HG02885 (cell line): Measurements from ENCODE around the gene KREMEN2.
A peak's percentile ranks its signal among the peaks of the same experiment; 100 is the strongest.

ENCODE experiments used
- ATAC-seq: cut with Tn5 transposase; IDR thresholded peaks from one replicate; pipeline ENCODE4 v1.9.1; 2021; ENCODE audit warnings: mild to moderate bottlenecking; ENCODE audit not compliant: unreplicated experiment, poor library complexity

KREMEN2 gene

DNA sequence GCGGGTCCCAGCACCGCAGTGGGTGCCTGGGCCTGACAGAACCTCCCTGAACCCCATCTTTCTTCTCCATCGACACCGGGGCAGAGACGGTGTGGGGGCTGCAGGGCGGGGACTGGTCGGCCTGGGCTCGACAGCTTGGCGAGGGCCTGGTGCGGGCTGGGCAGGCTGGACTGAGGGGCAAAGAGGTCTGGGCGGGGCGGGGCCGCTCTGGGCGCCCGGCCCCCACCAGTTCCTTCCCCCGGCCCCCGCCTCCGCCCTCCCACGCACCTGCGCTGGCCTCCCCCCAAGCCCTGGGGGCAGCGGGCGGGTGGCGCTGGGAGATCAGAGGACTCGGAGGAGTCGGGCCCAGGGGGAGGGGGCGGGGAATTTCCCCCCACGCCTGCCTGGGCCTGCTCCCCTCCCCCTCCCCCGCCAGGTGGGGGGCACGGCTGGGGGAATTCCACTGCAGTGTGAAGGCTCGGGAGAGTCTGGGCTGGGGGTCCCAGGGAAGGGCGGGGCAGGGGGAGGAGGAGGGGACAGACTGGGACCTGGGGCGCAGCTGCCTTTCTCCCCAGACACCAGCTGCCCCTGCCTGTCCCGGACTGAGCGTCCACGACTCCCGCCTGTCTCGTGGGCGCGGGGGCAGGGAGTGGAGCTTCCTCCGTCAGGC is 877 bp upstream of the KREMEN2 start:
- ATAC-seq, result no peak

DNA sequence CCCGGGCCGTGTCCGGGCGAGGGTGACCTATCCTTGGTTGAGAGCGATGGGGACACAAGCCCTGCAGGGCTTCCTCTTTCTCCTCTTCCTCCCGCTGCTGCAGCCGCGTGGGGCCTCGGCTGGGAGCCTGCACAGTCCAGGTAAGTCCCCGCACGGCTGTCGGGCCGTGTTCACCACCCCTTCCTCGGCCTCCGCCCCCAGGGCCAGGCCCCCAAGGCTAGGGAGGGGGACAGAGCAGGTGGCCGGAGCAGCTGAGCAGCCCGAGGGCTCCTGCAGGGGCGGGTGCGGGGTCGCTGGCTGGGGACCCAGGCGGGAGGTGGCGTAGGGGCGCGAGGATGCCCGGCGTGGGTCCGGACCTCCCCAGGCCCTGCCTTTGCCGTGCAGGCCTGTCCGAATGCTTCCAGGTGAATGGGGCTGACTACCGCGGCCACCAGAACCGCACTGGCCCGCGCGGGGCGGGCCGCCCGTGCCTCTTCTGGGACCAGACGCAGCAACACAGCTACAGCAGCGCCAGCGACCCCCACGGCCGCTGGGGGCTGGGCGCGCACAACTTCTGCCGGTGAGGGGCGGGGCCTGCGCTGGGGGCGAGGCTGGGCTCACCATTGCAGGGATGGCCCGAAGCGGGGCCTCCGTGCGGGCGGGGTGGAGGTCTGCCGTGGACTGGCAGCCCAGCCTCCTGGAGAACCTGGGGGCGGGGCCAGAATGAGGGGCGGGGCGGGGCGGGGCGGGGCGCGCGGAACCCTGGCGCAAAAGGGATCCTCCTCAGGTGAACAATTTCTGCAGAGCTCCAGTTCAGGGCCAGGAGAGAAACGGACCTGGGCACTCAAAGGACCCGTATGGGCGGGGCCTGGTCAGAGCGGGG is 631 bp downstream of the KREMEN2 start:
- no peak for ATAC-seq

DNA sequence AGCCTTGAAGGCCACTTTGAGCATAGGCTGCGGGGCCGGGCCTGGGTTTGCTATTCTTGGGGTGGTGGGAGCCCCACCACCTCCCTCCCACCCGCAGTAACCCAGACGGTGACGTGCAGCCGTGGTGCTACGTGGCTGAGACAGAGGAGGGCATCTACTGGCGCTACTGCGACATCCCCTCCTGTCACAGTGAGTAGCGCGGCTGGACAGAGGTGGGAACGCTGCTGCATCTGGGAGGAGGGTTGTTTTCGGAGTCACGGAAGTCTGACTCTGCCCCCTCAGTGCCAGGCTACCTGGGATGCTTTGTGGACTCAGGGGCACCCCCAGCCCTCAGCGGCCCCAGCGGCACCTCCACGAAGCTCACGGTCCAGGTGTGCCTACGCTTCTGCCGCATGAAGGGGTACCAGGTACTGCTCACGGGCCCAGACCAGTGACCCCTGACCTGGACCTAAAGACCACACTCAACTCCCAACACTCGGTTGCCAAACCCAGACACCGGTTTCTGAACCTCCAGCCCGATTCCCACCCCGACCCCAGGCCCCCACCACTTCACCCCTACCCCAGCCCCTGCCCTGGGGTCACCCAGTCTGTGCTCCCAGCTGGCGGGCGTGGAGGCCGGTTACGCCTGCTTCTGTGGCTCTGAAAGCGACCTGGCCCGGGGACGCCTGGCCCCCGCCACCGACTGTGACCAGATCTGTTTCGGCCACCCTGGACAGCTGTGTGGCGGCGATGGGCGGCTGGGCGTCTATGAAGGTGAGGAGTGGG is 2.1 kb downstream of the KREMEN2 start:
- ATAC-seq, result no peak

DNA sequence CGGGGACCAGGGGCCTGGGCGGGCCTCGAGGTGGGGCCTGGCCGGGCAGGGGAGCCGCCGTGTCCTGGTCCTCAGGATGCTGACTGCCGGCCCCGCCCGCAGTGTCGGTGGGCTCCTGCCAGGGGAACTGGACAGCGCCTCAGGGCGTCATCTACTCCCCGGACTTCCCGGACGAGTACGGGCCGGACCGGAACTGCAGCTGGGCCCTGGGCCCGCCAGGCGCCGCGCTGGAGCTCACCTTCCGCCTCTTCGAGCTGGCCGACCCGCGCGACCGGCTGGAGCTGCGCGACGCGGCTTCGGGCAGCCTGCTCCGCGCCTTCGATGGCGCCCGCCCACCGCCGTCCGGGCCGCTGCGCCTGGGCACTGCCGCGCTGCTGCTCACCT is 2.7 kb downstream of the KREMEN2 start:
- ATAC-seq, result no peak

DNA sequence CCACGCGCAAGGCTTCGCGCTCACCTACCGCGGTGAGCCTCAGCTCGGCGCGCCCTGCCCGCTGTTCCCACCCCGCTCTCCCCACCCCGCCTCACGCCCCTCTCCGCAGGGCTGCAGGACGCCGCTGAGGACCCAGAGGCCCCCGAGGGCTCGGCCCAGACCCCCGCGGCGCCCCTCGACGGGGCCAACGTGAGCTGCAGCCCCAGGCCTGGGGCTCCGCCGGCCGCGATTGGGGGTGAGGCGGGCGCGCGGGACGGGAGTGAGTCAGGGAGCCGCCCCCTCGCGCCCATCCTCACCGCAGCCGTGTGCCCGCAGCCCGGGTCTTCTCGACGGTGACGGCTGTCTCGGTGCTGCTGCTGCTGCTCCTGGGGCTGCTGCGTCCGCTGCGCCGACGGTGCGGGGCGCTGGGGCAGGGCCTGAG is 3.1 kb downstream of the KREMEN2 start:
- no peak for ATAC-seq

DNA sequence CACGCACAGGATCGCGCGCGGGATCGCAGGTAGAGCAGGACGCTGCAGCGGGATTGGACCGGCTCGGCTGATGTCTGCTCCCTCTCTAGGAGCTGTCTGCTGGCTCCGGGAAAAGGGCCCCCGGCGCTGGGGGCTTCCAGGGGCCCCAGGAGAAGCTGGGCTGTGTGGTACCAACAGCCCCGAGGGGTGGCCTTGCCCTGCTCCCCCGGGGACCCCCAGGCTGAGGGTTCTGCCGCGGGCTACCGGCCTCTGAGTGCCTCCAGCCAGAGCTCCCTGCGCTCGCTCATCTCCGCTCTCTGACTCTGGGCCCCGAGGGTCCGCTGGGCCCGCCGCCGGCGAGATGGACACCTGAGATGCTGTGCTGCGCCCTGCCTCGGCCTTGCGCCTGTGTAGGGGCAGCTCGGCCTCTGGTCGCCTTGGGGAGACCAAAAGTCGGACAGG is 3.7 kb downstream of the KREMEN2 start:
- ATAC-seq, result no peak

DNA sequence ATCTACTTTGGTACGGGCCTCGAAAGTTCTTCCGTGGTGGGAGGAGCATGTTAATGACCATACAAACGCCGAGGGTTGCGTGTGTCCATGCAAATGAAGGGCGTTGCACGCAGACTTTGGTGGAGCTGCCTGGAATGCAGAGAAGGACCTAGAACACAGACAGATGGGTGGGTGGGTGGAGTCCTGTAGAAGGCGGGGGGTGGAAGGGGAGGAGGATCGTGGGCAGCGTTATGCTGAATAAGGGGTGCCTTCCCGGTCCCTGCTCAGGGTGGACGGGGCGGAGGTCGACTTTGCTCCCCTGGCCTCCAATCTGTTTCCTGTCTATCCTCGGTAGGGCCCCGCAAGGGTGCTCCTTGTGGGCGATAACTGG is 4.3 kb downstream of the KREMEN2 start:
- ATAC-seq, result no peak

DNA sequence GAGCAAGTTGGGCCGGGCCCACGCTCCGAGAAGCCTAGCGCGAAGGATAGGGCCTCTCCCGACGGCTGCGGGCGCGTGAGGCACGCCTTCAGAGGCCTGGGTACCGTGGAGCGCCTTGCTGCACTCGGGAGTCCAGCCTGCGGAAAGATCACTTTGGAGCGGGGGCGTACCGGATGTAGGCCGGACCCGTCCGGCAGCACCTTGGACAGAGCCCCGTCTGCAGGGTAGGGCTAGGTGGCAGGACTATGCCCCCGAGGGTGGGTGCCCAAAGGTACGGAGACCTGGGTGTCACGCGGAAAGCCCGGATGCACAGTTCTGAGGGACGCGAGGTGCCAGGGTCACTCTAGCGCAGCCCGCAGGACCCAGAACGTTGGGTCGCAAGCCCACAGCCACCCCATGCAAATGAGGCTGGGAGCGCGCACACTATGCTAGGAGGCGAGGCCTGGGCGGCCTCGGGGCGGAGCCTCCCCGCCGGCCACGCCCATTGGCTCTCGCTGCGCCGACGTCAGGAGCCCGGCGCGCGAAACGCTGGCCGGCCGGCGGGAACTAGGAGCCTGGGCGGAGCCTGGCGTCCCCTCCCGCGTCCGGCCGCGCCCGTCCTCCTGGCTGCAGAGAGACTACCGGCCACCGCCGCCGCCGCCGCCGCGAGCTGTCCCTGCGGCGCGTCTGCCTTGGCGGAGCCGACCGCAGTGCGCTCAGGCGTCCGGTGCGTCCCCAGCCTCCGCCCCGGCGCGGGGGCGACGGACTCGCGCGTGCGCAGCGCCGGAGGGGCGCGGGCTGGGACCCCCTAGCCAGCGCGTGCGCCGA is 4.9 kb downstream of the KREMEN2 start, which contains the start of gene PAQR4:
Gene PAQR4, plus strand, starts transcription at position 611 of the 807 bp plus-strand sequence. CDS start 327 bp downstream, outside the sequence.
- ATAC-seq, result peak; percentile 74

DNA sequence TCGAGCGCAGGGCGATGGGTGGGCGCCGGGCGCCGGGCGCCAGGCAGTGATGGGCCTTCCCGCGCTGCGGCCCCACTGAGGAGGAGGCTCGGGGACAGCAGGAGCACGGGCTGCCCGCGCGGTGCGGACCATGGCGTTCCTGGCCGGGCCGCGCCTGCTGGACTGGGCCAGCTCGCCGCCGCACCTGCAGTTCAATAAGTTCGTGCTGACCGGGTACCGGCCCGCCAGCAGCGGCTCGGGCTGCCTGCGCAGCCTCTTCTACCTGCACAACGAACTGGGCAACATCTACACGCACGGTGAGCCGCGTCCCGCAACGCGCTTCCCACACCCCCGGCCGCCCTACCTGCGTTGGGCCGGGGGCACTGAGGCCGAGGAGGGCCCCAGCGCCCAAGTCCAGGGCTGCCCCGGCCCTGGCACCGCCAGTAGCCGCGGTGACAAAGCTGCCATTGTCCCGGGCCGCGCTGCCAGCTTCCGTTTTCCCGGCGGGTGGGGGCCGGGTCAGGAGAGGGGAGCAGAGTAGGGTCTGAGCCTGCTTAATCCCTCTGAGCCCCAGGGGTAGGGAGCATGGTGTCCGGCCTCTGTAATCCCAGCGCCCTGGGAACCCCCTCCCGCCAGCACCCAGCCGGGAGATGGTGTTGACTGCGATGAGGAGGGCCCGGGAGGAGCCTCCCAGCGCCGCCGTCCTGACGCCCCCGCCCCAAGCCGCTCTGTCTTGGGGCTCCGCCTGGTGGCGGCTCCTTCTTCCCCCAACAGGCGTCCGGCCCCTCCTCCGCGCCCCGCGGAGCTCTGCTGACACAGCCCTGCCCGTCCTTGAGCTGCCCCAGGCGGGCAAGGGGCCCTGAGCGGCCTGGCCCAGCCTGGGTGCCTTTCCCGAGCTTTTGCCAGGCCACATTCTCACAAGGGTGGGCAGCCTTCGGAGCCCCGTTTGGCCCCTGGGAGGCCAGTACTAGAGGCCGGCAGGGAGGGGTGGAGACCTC is 5.8 kb downstream of the KREMEN2 start:
- peak; percentile 32 for ATAC-seq

DNA sequence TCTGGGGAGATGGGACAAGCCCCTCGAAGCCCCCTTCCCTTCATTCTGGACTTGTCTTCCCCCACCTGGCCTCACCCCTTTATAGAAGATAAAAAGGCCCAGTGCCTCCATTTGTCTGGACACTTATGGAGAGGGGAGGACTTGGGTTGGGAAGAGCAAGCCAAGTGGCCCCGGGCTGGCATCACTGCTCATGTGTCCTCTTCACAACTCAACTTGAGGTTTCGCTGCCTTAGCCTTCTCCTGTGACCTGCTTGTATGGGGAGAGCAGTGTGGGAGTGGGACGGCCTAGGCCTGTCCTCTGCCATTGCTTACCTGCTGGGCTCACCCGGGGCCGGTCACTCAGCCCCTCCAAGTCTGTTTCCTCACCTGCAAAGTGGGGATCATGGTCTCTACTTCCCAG is 6.5 kb downstream of the KREMEN2 start:
- no peak for ATAC-seq

DNA sequence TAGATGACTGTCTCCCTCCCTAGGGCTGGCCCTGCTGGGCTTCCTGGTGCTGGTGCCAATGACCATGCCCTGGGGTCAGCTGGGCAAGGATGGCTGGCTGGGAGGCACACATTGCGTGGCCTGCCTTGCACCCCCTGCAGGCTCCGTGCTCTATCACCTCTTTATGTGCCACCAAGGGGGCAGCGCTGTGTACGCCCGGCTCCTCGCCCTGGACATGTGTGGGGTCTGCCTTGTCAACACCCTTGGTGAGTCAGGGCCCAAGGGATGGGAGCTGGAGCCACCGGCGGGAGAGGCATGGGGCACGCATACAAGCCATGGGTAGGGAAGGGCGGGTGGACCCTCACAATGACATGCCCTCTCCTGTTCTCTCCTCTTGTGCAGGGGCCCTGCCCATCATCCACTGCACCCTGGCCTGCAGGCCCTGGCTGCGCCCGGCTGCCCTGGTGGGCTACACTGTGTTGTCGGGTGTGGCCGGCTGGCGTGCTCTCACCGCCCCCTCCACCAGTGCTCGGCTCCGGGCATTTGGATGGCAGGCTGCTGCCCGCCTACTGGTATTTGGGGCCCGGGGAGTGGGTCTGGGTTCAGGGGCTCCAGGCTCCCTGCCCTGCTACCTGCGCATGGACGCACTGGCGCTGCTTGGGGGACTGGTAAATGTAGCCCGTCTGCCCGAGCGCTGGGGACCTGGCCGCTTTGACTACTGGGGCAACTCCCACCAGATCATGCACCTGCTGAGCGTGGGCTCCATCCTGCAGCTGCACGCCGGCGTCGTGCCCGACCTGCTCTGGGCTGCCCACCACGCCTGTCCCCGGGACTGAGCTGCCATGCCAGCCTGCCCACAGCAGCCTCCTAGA is 7.3 kb downstream of the KREMEN2 start:
- no peak for ATAC-seq

DNA sequence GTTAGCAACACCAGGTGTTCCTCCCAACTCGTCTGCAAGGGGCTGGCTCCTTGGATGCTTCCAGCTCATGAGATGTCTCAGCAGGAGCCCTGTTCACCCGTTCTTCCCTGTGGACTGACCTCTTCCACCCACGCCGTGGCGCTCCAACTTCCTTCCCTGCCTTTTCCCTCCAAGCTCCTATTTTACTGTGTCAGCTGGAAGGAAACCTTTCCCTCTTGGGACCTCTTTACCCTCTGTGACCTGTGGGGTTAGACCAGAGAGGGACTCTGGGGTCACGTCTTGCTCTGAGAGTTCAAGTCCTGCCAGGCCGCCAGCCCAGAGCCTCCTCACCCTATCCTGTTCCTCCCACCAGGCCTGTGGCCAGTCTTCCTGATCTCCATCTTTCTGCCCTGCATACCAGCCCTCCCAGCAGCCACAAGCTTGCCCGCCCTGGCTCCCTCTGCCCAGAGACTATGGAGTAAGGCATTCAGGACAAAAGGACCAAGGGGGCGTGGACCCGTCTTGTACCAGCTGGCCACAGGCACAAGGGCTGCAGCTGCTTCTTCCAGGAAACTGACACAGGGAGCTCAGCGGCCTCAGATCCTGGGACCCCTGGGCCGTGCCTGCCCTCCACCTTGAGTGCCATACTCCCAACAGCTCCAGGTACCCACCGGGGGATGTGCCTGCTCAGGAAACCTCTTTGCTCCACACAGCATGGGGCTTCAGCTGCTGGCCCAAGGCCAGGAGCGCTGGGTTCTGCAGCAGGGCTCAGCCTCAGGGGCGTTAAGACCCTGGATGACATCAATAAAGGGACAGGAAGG is 8.1 kb downstream of the KREMEN2 start:
- ATAC-seq, result no peak

DNA sequence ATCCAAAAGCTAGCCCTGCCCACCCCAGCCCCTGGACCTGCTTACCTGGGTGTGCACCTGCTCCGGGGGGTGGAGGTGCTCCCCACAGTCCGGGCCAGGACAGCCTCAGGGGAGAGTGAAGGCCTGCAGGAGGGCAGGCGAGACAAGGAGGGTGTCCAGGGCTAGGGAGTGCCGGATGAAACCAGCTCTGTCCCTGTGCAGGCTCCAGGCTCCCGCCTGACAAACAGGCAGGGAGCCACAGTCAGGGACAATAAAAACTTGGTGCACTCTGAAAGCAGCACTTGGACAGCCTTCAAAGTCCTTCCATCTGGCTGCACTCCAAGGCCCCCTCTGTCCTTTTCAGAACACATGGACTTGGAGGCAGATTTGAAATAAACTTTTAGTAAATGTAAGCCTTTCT is 9.0 kb downstream of the KREMEN2 start:
- no peak for ATAC-seq

DNA sequence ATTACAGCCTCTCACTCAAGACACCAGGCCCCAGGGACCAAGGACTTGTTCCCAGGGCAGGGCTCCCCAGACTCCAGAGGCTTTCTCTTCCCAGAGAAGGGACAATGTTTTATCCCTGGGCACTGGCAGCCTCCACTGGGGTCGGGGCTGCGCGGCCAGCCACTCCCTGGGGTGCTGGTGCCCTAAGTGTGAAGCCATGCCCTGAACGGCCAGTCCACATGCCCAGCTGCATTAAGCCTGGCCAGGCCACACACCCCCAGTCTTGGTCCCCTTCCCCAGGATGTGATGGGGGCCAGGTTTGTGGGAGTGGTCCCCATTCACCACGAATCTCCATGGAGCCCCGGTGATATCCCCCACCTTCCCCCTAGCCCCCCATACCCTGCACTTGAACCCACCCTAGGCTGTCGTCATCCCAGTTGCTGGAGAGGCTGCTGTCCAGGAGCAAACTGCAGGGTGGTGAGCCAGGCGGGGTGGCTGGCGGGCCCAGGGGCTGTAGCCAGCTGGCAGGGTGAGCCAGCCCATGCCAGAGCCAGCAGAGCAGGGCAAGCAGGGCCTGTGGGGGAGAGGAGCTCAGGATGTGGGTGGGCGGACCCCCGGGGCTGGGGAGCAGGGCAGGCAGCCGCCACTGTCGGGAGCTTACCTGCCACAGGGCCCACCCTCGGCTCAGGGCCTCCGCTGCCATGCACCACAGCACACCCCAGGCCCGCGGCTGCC is 9.7 kb downstream of the KREMEN2 start:
- no peak for ATAC-seq

DNA sequence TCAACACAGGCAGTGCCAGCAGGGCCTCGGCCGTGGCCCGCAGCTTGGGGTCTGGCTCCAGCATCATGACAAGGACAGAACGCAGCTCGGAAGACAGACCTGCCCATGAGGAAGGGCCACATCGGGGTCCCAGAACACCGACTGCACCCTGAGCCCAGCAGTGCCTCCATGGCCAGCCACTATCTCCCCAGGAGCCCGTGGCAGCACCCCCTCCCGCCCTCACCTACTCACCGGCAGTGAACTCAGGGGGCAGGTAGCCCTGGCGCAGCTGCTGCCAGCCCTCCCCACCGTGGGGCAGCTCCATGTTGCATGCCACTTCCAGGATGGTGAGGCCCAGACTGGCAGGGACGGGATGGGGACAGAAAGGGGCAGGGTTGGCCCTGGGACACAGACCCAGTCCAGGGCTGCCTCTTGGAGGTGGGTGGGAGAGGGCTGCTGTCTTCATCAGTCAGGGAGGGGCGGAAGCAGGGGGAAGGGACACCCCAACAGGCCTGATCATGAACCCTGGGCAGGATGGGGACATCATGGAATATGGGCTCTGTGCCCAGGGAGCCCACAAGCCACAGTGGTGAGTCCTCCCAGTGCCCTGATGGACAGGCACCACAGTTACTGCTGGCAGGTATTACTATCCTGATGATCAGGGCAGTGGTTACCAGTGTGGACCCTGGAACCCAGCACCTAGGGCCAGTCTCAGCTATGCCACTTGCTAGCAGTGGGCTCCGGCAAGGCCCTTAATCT is 10.4 kb downstream of the KREMEN2 start:
- no peak for ATAC-seq

DNA sequence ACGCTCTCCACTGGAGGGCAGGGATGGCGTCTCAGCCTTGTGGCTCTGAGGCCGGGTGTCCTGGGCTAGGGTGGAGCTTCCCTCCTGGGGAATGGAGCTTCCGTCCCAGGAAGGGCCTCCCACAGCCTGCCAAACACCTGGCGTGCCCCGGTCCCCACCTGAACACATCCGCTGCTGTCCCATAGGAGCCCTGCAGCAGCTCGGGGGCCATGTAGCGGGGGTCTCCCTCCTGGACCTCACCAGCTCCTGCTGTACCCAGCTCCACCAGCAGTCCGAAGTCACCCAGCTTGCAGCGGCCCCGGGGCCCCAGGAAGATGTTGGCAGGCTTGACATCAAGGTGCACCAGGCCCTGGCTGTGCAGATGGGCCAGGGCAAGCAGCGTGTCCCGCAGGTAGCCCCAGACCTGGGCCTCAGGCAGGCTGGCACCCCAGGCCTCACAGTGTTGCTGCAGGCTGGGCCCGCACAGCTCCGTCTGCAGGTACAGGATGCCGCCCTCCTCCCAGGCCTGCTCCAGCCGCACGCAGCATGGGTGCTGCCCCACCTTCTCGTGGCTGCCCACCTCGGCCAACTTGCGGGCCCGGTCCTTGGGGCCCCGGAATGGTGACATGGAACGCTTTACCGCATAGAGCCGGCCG is 11.2 kb downstream of the KREMEN2 start:
- no peak for ATAC-seq
